ENCODE measurements around the gene INSYN2B.

DNA sequence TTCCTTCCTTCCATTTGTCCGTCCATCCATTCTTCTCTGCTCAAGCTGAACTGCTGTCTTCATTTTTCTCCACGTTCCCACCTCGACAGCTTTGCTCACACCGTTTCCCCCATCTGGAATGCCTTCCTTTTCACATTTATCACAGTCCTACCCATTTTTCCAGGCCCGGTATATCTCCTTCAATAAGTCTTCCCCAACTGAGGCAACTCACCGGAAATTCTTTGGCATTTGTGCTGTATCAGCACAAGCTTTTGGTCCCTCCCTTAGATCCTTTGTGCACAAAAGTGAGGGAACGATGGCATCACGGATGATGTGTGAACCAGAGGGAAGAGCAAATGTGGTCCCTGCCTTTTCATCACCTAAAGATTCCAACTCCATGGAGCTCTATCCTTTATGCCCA, 45.6 kb upstream of the INSYN2B start:
- TF ChIP-seq, protein P1, sequence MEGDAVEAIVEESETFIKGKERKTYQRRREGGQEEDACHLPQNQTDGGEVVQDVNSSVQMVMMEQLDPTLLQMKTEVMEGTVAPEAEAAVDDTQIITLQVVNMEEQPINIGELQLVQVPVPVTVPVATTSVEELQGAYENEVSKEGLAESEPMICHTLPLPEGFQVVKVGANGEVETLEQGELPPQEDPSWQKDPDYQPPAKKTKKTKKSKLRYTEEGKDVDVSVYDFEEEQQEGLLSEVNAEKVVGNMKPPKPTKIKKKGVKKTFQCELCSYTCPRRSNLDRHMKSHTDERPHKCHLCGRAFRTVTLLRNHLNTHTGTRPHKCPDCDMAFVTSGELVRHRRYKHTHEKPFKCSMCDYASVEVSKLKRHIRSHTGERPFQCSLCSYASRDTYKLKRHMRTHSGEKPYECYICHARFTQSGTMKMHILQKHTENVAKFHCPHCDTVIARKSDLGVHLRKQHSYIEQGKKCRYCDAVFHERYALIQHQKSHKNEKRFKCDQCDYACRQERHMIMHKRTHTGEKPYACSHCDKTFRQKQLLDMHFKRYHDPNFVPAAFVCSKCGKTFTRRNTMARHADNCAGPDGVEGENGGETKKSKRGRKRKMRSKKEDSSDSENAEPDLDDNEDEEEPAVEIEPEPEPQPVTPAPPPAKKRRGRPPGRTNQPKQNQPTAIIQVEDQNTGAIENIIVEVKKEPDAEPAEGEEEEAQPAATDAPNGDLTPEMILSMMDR (IDR thresholded peaks at IDR 0.05), result no peak
- no peak for TF ChIP-seq POLR2A (IDR thresholded peaks at IDR 0.05)
